GM12874 (cell line): ENCODE results near the gene MEGF9.

ENCODE experiments used
- TF ChIP-seq, protein P1 (sequence below): IDR thresholded peaks from 2 replicates; pipeline ENCODE4 v1.5.1; 2011; ENCODE audit warnings: low read depth, mild to moderate bottlenecking, control low read depth, low read length, moderate library complexity; ENCODE audit not compliant: insufficient read depth

Gene MEGF9

GRCh38 chr9:120628207-120628924, 85.9 kb downstream of the MEGF9 start:
- TF ChIP-seq, protein P1, sequence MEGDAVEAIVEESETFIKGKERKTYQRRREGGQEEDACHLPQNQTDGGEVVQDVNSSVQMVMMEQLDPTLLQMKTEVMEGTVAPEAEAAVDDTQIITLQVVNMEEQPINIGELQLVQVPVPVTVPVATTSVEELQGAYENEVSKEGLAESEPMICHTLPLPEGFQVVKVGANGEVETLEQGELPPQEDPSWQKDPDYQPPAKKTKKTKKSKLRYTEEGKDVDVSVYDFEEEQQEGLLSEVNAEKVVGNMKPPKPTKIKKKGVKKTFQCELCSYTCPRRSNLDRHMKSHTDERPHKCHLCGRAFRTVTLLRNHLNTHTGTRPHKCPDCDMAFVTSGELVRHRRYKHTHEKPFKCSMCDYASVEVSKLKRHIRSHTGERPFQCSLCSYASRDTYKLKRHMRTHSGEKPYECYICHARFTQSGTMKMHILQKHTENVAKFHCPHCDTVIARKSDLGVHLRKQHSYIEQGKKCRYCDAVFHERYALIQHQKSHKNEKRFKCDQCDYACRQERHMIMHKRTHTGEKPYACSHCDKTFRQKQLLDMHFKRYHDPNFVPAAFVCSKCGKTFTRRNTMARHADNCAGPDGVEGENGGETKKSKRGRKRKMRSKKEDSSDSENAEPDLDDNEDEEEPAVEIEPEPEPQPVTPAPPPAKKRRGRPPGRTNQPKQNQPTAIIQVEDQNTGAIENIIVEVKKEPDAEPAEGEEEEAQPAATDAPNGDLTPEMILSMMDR, result no peak

GRCh38 chr9:120627073-120627472, 87.2 kb downstream of the MEGF9 start:
- TF ChIP-seq, protein P1, result no peak

GRCh38 chr9:120626512-120626911, 87.8 kb downstream of the MEGF9 start:
- TF ChIP-seq, protein P1, result no peak

DNA sequence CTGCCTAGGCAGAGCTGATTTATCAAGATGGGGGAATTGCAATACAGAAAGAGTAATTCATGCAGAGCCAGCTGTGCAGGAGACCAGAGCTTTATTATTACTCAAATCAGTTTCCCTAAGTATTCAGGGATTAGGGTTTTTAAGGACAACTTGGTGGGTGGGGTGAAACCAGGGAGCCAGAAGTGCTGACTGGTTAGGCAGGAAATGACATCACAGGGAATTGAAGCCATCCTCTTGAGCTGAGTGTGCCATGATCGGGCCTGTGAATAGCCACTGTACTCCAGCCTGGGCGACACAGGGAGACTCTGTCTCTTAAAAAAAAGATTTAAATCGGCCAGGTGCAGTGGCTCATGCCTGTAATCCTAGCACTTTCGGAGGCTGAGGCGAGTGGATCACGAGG, 89.0 kb downstream of the MEGF9 start:
- TF ChIP-seq, protein P1, result no peak

DNA sequence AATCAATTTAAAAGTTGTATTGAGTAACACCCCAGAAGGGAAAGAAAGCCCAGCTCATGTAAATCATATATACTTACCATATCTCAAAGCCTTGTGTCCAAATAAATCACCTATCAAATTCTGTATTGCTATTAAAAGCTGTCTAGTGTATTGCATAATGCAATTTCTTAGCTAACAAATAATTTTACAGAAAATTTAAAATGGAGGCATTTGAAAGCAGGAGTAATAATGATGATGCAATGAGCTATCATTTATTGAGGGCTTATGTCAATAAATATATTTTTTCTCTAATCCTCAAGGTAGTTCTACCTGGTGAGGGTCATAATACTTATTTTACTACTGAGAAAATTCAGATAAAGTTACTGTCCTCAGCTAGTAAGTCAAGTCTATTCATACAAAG, 91.5 kb downstream of the MEGF9 start:
- TF ChIP-seq, protein P1, result no peak

GRCh38 chr9:120621941-120622340, 92.3 kb downstream of the MEGF9 start:
- TF ChIP-seq, protein P1, result no peak

GRCh38 chr9:120619751-120620655, 94.3 kb downstream of the MEGF9 start:
- TF ChIP-seq, protein P1, result peak; percentile 60
